Heart right ventricle (tissue), 16 donors: Measurements from ENCODE around the gene RIBC2. TPM values are rescaled to one million over a fixed set of nuclear protein-coding genes. Genes with fewer than 3 reads are reported as not detected.
A peak's percentile ranks its signal among the peaks of the same experiment; 100 is the strongest.
"Not testable (repeated sequence)": the region's sequence is repeated elsewhere in the genome, so short reads cannot be mapped to it uniquely, and the experiment has no call there.

ENCODE experiments used
- ATAC-seq, 8 donors: fragments of 200-7000 bp; cut with Tn5 transposase; one replicate each; pipeline ENCODE4 v1.9.1; 2020; ENCODE audit warnings: mild to moderate bottlenecking in 8 of 8, moderate library complexity in 8 of 8, moderate number of reproducible peaks in 1 of 8
- DNase-seq, 2 donors: peaks; one replicate each; pipeline ENCODE4 v3.0.0-alpha.2; 2020
- H3K27ac ChIP-seq, 10 donors: fragments of 200-600 bp; sonication (generic) in 2 of 10; one replicate each; pipeline versions ENCODE4 v1.5.0 to v1.8.0; 2020 to 2022; ENCODE audit warnings: mild to moderate bottlenecking in 3 of 10
- H3K27me3 ChIP-seq, 7 donors: fragments of 200-600 bp; one replicate each; pipeline ENCODE4 v1.8.0; 2021 to 2022; ENCODE audit warnings: mild to moderate bottlenecking in 2 of 7
- H3K36me3 ChIP-seq, 9 donors: fragments of 200-600 bp; sonication (generic) in 1 of 9; one replicate each; pipeline versions ENCODE4 v1.5.0 to v1.8.0; 2020 to 2022; ENCODE audit warnings: mild to moderate bottlenecking in 2 of 9
- H3K4me1 ChIP-seq, 9 donors: fragments of 200-600 bp; sonication (generic) in 1 of 9; one replicate each; pipeline versions ENCODE4 v1.5.0 to v1.8.0; 2020 to 2022; ENCODE audit warnings: mild to moderate bottlenecking in 4 of 9
- H3K4me3 ChIP-seq, 10 donors: fragments of 200-600 bp; sonication (generic) in 2 of 10; one replicate each; pipeline versions ENCODE4 v1.5.0 to v1.8.0; 2020 to 2022; ENCODE audit warnings: mild to moderate bottlenecking in 7 of 10, moderate library complexity in 2 of 10
- H3K9me3 ChIP-seq, 11 donors: fragments of 200-600 bp in 10 of 11; sonication (generic) in 2 of 11; one replicate each; pipeline versions ENCODE4 v1.5.0 to v1.8.0; 2013 to 2022; ENCODE audit warnings: mild to moderate bottlenecking in 2 of 11, control low read depth in 1 of 11, moderate library complexity in 1 of 11
- CTCF ChIP-seq, 9 donors: fragments of 200-600 bp; sonication (generic) in 2 of 9; IDR thresholded peaks; one replicate each; pipeline versions ENCODE4 v1.5.0 to v1.8.0; 2021 to 2022; ENCODE audit warnings: antibody characterized with exemption in 9 of 9, mild to moderate bottlenecking in 5 of 9, moderate library complexity in 1 of 9
- WGBS, 2 donors: extraction: QIAGEN DNeasy Blood & Tissue Kit; methylation state at CpG; one replicate each; pipeline ENCODE4 v1.1.7; 2013; ENCODE audit warnings: inconsistent platforms in 1 of 2; 5-methylcytosine and 5-hydroxymethylcytosine counted together
- intact Hi-C, 10 donors: fragments of 100-400 bp; cut with DNase I; formaldehyde crosslinking; loops; one replicate each; pipeline versions ENCODE4 v1.11.1 to v1.14.2; 2022
- polyA plus RNA-seq, 2 donors: library from polyadenylated mRNA; stranded (reverse); fragments of 200-250 nt; gene quantifications; one replicate each; pipeline ENCODE4 v1.2.3, GENCODE V29; 2013
- total RNA-seq, 10 donors: library from RNA; stranded (reverse); fragmentation: NEBNext Ultra II Directional in 3 of 10; extraction: Animal tissue kit (Norgen Biotek cat#: 25700) in 3 of 10; gene quantifications; one replicate each; pipeline versions ENCODE4 v1.2.1 to v1.2.4, GENCODE V29; 2021 to 2023
- donor health status: Arrhythmogenic right ventricular cardiomyopathy.
- donor health status: ischemic (EF 13 %, LVEDD 7.1; RV severe dilation, severe dysfunction).
- donor health status: healthy with polysubstance abuse.
- donor health status: DM: no; HTN: yes; CAD: no.
- donor health status: DM: no; HTN: no; CAD: no.
- donor health status: ischemic (EF 25% LVEDD 6.9; RV normal size, moderate dysfunction).
- donor health status: ischemic (EF 25% LVEDD 5.7; RV mildly dilated, moderate dysfunction).
- donor health status: healthy.
- donor health status: DM: yes; HTN: yes; CAD: no.
- donor health status: Ischemic cardiomyopathy.
- donor health status: ischemic (EF 35%, LVEDD 5.7; RV mildly dilated, moderate dysfunction).
- donor health status: nonischemic (EF 11% LVEDD 7.7; RV severe dilation, severe dysfunction).
- donor health status: DM: yes; HTN: yes; CAD: no.
- donor health status: PGD.
- donor health status: ischemic (EF 29% LVEDD 5.4; RV normal size, mild dysfunction).
- donor health status: nonischemic (EF 23%, LVEDD 6.1; RV moderate dilation, normal function).

Gene RIBC2
- total and polyA plus RNA-seq, 12 donors = 0.06 to 1.2 (median 0.20) TPM; not detected in 9

DNA sequence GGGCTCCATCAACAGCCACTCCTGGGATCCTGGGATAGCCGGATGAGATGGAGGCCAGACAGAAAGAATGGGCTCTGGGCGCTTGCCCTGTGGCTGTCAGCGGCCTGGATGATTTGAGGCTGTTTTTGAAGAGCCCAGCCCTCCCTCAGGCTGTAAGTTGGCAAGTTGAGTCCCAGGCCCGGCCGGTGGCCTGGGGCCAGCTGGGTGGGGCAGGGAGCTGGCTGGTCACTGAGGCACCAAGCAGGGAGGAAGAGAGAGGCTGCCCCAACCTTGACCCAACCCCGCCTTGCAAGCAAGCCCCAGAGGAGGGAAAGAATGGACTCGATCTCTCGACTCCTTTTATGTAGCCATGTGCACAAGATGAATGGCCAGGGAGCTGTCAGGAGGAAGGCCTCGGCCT, 34.9 kb downstream of the RIBC2 start:
- WGBS, 2 donors = 49 to 54% methylated on average over 9 of the region's 9 CpGs
- peak; percentile 65 to 85 (median 72) for ATAC-seq
- no peaks in the 10 kb centered on the region for H3K36me3 ChIP-seq
- peak; percentile 38 to 83 for DNase-seq
- H3K27me3 ChIP-seq = peaks cover 0 to 10% (median 0%) of the 10 kb centered on the region in 7 donors
- intact Hi-C loops = loop anchor here in 1 of 10 donors (10.0 kb wide), 1 partner anchor 66 kb away; no protein-coding TSS in a partner anchor
- peaks cover 0 to 23% (median 3%) of the 10 kb centered on the region in 9 donors for H3K4me1 ChIP-seq
- H3K27ac ChIP-seq = peak overlapping the region in 2 of 10 donors; percentile 9 to 35
- no peaks in the 10 kb centered on the region for H3K9me3 ChIP-seq
- no peak overlapping the region for H3K4me3 ChIP-seq
- TF ChIP-seq CTCF (IDR thresholded peaks at IDR 0.05) = no peak

DNA sequence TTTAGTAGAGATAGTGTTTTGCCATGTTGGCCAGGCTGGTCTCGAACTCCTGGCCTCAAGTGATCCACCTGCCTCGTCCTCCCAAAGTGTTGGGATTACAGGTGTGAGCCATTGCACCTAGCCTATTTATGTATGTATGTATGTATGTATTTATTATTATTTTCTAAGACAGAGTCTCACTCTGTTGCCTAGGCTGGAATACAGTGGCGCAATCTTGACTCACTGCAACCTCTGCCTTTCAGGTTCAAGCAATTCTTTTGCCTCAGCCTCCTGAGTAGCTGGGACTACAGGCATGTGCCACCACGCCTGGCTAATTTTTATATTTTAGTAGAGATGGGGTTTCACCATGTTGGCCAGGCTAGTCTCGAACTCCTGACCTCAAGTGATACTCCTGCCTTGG, 35.9 kb downstream of the RIBC2 start:
- peak overlapping the region in 3 of 10 donors; percentile 35 to 74 (median 58) for H3K27ac ChIP-seq
- WGBS, 2 donors = 93 to 97% methylated on average over 5 of the region's 5 CpGs
- not testable (repeated sequence) for H3K27me3 ChIP-seq, H3K9me3 ChIP-seq, H3K36me3 ChIP-seq, ATAC-seq, DNase-seq, H3K4me3 ChIP-seq
- peaks cover 0 to 23% (median 3%) of the 10 kb centered on the region in 9 donors for H3K4me1 ChIP-seq
- intact Hi-C loops = loop anchor here in 1 of 10 donors (10.0 kb wide), 1 partner anchor 65 kb away; no protein-coding TSS in a partner anchor

DNA sequence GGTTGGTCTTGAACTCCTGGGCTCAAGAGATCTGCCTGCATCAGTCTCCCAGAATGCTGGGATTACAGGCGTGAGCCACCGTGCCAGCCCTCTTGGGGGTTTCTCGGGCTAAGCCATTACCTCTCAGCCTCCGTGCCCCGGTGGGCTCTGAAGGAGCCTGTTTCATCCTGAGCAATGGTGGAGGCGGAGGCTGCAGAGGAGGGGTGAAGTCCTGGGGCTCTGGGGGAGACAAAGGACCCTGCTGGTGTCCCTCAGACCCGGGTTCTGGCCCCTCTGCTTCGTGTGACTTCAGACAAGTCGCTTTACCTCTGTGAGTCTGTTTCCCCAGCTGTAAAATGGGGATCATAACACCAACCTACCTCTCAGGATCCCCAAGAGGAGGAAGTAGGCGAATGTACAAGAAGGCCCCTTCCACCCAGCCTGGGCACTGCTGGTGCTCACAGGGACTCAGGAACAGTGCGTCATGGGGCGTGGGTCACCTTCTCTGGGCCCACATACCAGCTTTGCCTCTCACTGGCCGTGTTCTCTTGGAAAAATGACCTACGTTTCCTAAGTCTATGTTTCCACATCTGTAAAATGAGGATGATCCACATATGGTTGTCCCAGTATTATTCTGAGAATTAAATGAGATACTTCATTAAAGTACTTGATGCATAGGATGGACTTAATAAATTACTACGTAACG, 36.8 kb downstream of the RIBC2 start:
- intact Hi-C loops = no loop called here
- WGBS, 2 donors = 90 to 97% methylated on average over 16 of the region's 16 CpGs

GRCh38 chr22:45450921-45451651, 37.6 kb downstream of the RIBC2 start:
- Histone ChIP-seq H3K9me3 (no peaks in the 10 kb centered on the region), H3K4me1 (peaks cover 0 to 23% (median 3%) of the 10 kb centered on the region in 9 donors), H3K27ac (peak overlapping the region in 9 of 10 donors; percentile 21 to 77 (median 58)), H3K4me3 (no peak overlapping the region), H3K27me3 (peaks cover 0 to 15% (median 0%) of the 10 kb centered on the region in 7 donors), H3K36me3 (no peaks in the 10 kb centered on the region)
- DNase-seq (peak in 1 of 2 donors; percentile 49), ATAC-seq (peak; percentile 32 to 63 (median 58))
- intact Hi-C loops = no loop called here
- TF ChIP-seq CTCF (IDR thresholded peaks at IDR 0.05) = no peak
- 59 to 62% methylated on average over 12 of the region's 12 CpGs for WGBS, 2 donors

More for the DNA sequence above, 36.8 kb downstream of the RIBC2 start:
- peaks cover 0 to 10% (median 0%) of the 10 kb centered on the region in 7 donors for H3K27me3 ChIP-seq
- DNase-seq = no peak
- ATAC-seq = no peak
- H3K27ac ChIP-seq = peak overlapping the region in 8 of 10 donors; percentile 3 to 74 (median 51)
- H3K9me3 ChIP-seq = no peaks in the 10 kb centered on the region
- TF ChIP-seq CTCF (IDR thresholded peaks at IDR 0.05) = no peak
- no peak overlapping the region for H3K4me3 ChIP-seq
- no peaks in the 10 kb centered on the region for H3K36me3 ChIP-seq
- H3K4me1 ChIP-seq = peaks cover 0 to 23% (median 3%) of the 10 kb centered on the region in 9 donors
